Tibial artery (tissue), 4 donors: ENCODE results near the gene CA4.

Source experiments
- DNase-seq, 2 donors: peaks; one replicate each; pipeline ENCODE4 v3.0.0-alpha.2; 2019
- H3K27ac ChIP-seq, 2 donors: fragments of 200-600 bp; sonication (generic) in 1 of 2; 1 replicate in 1 of 2; 2 replicates in 1 of 2; pipeline ENCODE4 v1.5.1; 2018 to 2019; ENCODE audit warnings: mild to moderate bottlenecking in 1 of 2
- H3K27me3 ChIP-seq, 2 donors: fragments of 200-600 bp; sonication (generic) in 1 of 2; one replicate each; pipeline versions ENCODE4 v1.5.1 to v1.6.0; 2016 to 2019
- H3K36me3 ChIP-seq, 3 donors: fragments of 200-600 bp; sonication (generic) in 2 of 3; one replicate each; pipeline ENCODE4 v1.5.1; 2016 to 2019; ENCODE audit warnings: mild to moderate bottlenecking in 2 of 3
- H3K4me1 ChIP-seq, 4 donors: fragments of 200-600 bp; sonication (generic) in 2 of 4; 1 replicate in 3 of 4; 2 replicates in 1 of 4; pipeline ENCODE4 v1.5.1; 2016 to 2019
- H3K4me3 ChIP-seq, 2 donors: fragments of 200-600 bp; sonication (generic) in 1 of 2; 1 replicate in 1 of 2; 2 replicates in 1 of 2; pipeline ENCODE4 v1.5.1; 2018 to 2019; ENCODE audit warnings: mild to moderate bottlenecking in 2 of 2
- H3K9me3 ChIP-seq, 3 donors: fragments of 200-600 bp; sonication (generic) in 1 of 3; one replicate each; pipeline ENCODE4 v1.5.1; 2016 to 2019
- CTCF ChIP-seq, 2 experiments: fragments of 200-600 bp in 1 of 2; fragments of 450-650 bp in 1 of 2; IDR thresholded peaks; one replicate each; pipeline ENCODE4 v1.5.1; 2017 to 2019; ENCODE audit warnings: antibody characterized with exemption in 2 of 2, mild to moderate bottlenecking in 1 of 2, moderate library complexity in 1 of 2
- intact Hi-C: fragments of 100-400 bp; cut with DNase I; formaldehyde crosslinking; loops from one replicate; pipeline ENCODE4 v1.15.0; 2023; ENCODE audit warnings: low total_unique reads

CA4 gene

DNA sequence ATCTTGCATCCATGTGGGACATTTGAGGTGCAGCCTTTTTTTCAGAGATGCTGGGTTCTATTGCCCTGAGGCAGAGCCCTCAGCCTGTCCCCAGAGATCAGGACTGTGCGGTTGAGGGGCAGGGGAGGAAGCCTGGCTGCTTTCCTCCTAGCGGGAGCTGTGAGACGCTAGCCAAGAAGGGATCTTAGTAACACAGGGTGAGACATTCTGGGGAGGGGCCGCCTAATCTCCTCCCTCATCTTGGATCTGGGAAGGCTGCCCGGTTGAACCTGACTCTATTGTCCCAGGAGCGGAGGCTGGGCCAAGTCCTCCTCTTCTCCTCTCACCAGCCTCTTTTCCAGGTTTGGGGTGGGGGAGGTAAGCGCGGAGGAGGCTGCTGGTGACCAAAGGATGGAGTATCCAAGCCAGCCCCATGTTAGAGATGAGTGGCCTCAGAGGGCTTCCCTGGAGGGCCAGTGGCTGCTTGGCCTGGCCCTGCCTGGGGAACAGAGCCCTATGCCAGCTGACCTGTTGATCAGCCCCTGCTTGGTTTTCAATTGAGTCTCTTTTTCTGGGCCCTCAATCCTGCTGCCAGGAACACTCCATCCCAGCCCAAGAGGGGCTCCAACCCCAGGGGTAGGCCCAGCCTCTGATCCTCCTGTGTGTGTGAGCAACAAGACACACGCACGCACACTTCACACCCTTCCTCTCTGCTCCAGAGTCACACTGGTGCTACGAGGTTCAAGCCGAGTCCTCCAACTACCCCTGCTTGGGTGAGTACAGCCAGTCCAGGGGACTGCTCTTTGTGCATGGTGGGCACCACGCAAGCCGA lies 5.0 kb downstream of the CA4 start:
- Histone ChIP-seq H3K9me3 (no peaks in the 10 kb centered on the region), H3K27ac (no peak overlapping the region), H3K36me3 (no peaks in the 10 kb centered on the region), H3K4me3 (no peak overlapping the region), H3K4me1 (peaks cover 0 to 17% (median 5%) of the 10 kb centered on the region in 4 donors), H3K27me3 (peaks cover 0 to 84% of the 10 kb centered on the region in 2 donors)
- intact Hi-C loops, result no loop called here
- DNase-seq, result peak in 1 of 2 donors; percentile 45
- no peak for TF ChIP-seq CTCF (IDR thresholded peaks at IDR 0.05)

DNA sequence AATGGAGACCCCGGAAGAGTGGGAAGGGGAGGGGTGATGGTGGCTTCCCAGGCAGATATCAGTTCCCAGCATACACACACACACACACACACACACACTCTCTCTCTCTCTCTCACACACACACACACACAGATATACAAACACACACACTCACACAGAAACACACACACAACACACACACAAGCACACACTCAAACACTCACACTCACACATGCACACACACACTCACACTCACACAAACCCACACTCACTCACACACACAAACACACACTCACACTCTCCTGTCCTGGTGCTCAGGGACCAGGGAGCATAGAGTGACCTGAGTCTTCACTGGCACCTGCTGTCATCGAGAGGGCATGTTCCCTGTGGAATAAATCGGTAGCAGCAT lies 5.6 kb downstream of the CA4 start:
- H3K27me3 ChIP-seq, result peaks cover 0 to 84% of the 10 kb centered on the region in 2 donors
- TF ChIP-seq CTCF (IDR thresholded peaks at IDR 0.05), result no peak
- DNase-seq, result no peak

GRCh38 chr17:60155815-60156214 lies 6.0 kb downstream of the CA4 start:
- H3K4me3 ChIP-seq, result no peak overlapping the region
- H3K27me3 ChIP-seq, result peaks cover 0 to 84% of the 10 kb centered on the region in 2 donors
- no peak for TF ChIP-seq CTCF (IDR thresholded peaks at IDR 0.05)
- peaks cover 0 to 7% (median 0%) of the 10 kb centered on the region in 4 donors for H3K4me1 ChIP-seq
- no peak for DNase-seq
- no peak overlapping the region for H3K27ac ChIP-seq
- no peaks in the 10 kb centered on the region for H3K9me3 ChIP-seq
- intact Hi-C loops, result no loop called here
- H3K36me3 ChIP-seq, result no peaks in the 10 kb centered on the region

More for the DNA sequence above, 5.6 kb downstream of the CA4 start:
- Histone ChIP-seq H3K27ac (no peak overlapping the region), H3K4me3 (no peak overlapping the region), H3K4me1 (peaks cover 0 to 11% (median 0%) of the 10 kb centered on the region in 4 donors), H3K36me3 (no peaks in the 10 kb centered on the region), H3K9me3 (no peaks in the 10 kb centered on the region)
- intact Hi-C loops, result no loop called here

- no peak for TF ChIP-seq CTCF (IDR thresholded peaks at IDR 0.05)
- Histone ChIP-seq H3K27me3 (peaks cover 0 to 83% of the 10 kb centered on the region in 2 donors), H3K36me3 (no peaks in the 10 kb centered on the region), H3K4me3 (no peak overlapping the region), H3K27ac (no peak overlapping the region), H3K9me3 (no peaks in the 10 kb centered on the region), H3K4me1 (peaks cover 0 to 7% (median 0%) of the 10 kb centered on the region in 4 donors)
- no peak for DNase-seq
- intact Hi-C loops, result no loop called here
These were observed 7.0 kb downstream of the CA4 start for GRCh38 chr17:60156746-60157145.

- peaks cover 0 to 7% (median 0%) of the 10 kb centered on the region in 4 donors for H3K4me1 ChIP-seq
- H3K27me3 ChIP-seq, result peaks cover 0 to 80% of the 10 kb centered on the region in 2 donors
- no peaks in the 10 kb centered on the region for H3K9me3 ChIP-seq
- intact Hi-C loops, result no loop called here
- no peak overlapping the region for H3K4me3 ChIP-seq
- no peak for DNase-seq
- no peak for TF ChIP-seq CTCF (IDR thresholded peaks at IDR 0.05)
- H3K36me3 ChIP-seq, result no peaks in the 10 kb centered on the region
- H3K27ac ChIP-seq, result no peak overlapping the region
These were observed 7.8 kb downstream of the CA4 start for GRCh38 chr17:60157487-60158040.
